Inferior parietal cortex (tissue), 1 donor: ENCODE results near the gene CHRM5.

ENCODE experiments used
- DNase-seq: peaks from one replicate; pipeline ENCODE4 v3.0.0-alpha.2; 2016; ENCODE audit errors: extremely low spot score

CHRM5 gene

GRCh38 chr15:33968224-33968623 is at the start of gene CHRM5:
TSS of gene CHRM5 (plus strand) at chr15:33968497. CDS start at chr15:34062718, 94,221 bp downstream.
- no peak for DNase-seq

- no peak for DNase-seq
Observed at GRCh38 chr15:33923446-33923845, 44.9 kb upstream of the CHRM5 start.

- DNase-seq = no peak
Observed at GRCh38 chr15:33926260-33926659, 42.0 kb upstream of the CHRM5 start.

- no peak for DNase-seq
Observed at GRCh38 chr15:33932734-33933133, 35.6 kb upstream of the CHRM5 start.

GRCh38 chr15:33934396-33934795 is 33.9 kb upstream of the CHRM5 start:
- no peak for DNase-seq

GRCh38 chr15:33934921-33935320 is 33.4 kb upstream of the CHRM5 start:
- DNase-seq = no peak

- no peak for DNase-seq
Observed at GRCh38 chr15:33941279-33942063, 26.8 kb upstream of the CHRM5 start.

- no peak for DNase-seq
Observed at GRCh38 chr15:33946152-33946551, 22.1 kb upstream of the CHRM5 start.

- DNase-seq = no peak
Observed at GRCh38 chr15:33955945-33956344, 12.4 kb upstream of the CHRM5 start.

GRCh38 chr15:33956397-33956796 is 11.9 kb upstream of the CHRM5 start:
- DNase-seq = no peak

GRCh38 chr15:33959844-33960548 is 8.3 kb upstream of the CHRM5 start:
- DNase-seq = no peak

GRCh38 chr15:33960549-33960935 is 7.8 kb upstream of the CHRM5 start:
- DNase-seq = no peak

GRCh38 chr15:33963831-33964664 is 4.2 kb upstream of the CHRM5 start:
- DNase-seq = no peak

- DNase-seq = no peak
Observed at GRCh38 chr15:33964665-33965040, 3.6 kb upstream of the CHRM5 start.

GRCh38 chr15:33968821-33969220 is 524 bp downstream of the CHRM5 start:
- DNase-seq = no peak

- DNase-seq = no peak
Observed at GRCh38 chr15:33971811-33972210, 3.5 kb downstream of the CHRM5 start.

- no peak for DNase-seq
Observed at GRCh38 chr15:33975022-33975565, 6.8 kb downstream of the CHRM5 start.

- DNase-seq = no peak
Observed at GRCh38 chr15:33980159-33980558, 11.9 kb downstream of the CHRM5 start.

- no peak for DNase-seq
Observed at GRCh38 chr15:33982516-33982915, 14.2 kb downstream of the CHRM5 start.

- no peak for DNase-seq
Observed at GRCh38 chr15:33985287-33985686, 17.0 kb downstream of the CHRM5 start.

GRCh38 chr15:33985751-33986150 is 17.5 kb downstream of the CHRM5 start:
- no peak for DNase-seq

- no peak for DNase-seq
Observed at GRCh38 chr15:33987444-33987843, 19.1 kb downstream of the CHRM5 start.
